Prostate gland (tissue), 2 donors: ENCODE results near the gene GALNTL6. TPM values are rescaled to one million over a fixed set of nuclear protein-coding genes. Genes with fewer than 3 reads are reported as not detected.

Experiments used
- DNase-seq: peaks from one replicate; pipeline ENCODE4 v3.0.0-alpha.2; 2019; ENCODE audit warnings: low spot score
- H3K27ac ChIP-seq, 2 donors: fragments of 200-600 bp; sonication (generic); 2 replicates each; pipeline ENCODE4 v1.5.1; 2017 to 2019
- H3K27me3 ChIP-seq: fragments of 200-600 bp; sonication (generic); replicated peaks from 2 replicates; pipeline ENCODE4 v1.5.1; 2019; ENCODE audit not compliant: insufficient read depth
- H3K36me3 ChIP-seq, 2 donors: fragments of 200-600 bp; sonication (generic); 1 replicate in 1 of 2; 2 replicates in 1 of 2; pipeline versions ENCODE4 v1.5.1 to v1.8.1; 2017 to 2019
- H3K4me1 ChIP-seq: fragments of 200-600 bp; sonication (generic); replicated peaks from 2 replicates; pipeline ENCODE4 v1.5.1; 2019
- H3K4me3 ChIP-seq, 2 donors: fragments of 200-600 bp; sonication (generic); 2 replicates each; pipeline ENCODE4 v1.5.1; 2017 to 2019
- H3K9me3 ChIP-seq: fragments of 200-600 bp; sonication (generic); 2 replicates; pipeline ENCODE4 v1.5.1; 2017
- POLR2A ChIP-seq: fragments of 450-650 bp; IDR thresholded peaks from one replicate; pipeline ENCODE4 v1.6.1; 2016; ENCODE audit warnings: antibody characterized with exemption, mild to moderate bottlenecking
- POLR2AphosphoS5 ChIP-seq: sonication (generic); formaldehyde crosslinking; IDR thresholded peaks from one replicate; pipeline ENCODE4 v1.6.1; 2017; ENCODE audit warnings: antibody characterized with exemption
- WGBS: methylation state at CpG from one replicate; pipeline ENCODE4 v1.1.5; 2018; 5-methylcytosine and 5-hydroxymethylcytosine counted together
- intact Hi-C: fragments of 100-400 bp; cut with DNase I; formaldehyde crosslinking; loops from one replicate; pipeline ENCODE4 v1.14.2; 2022
- total RNA-seq, 2 donors: library from RNA; depleted of rRNA; stranded (reverse); fragments of >200 nt; gene quantifications; one replicate each; pipeline ENCODE4 v1.1.0, GENCODE V29; 2016
- TF ChIP-seq, protein P1 (sequence below), 4 experiments: fragments of 200-600 bp in 2 of 4; fragments of 450-650 bp in 2 of 4; sonication (generic) in 2 of 4; IDR thresholded peaks; 1 replicate in 3 of 4; 2 replicates in 1 of 4; pipeline ENCODE4 v1.5.1; 2016 to 2019; ENCODE audit warnings: antibody characterized with exemption in 4 of 4, mild to moderate bottlenecking in 2 of 4, moderate library complexity in 2 of 4

The GALNTL6 gene
- total RNA-seq, 2 donors from 2014 or later = 0.23 to 0.85 TPM

DNA sequence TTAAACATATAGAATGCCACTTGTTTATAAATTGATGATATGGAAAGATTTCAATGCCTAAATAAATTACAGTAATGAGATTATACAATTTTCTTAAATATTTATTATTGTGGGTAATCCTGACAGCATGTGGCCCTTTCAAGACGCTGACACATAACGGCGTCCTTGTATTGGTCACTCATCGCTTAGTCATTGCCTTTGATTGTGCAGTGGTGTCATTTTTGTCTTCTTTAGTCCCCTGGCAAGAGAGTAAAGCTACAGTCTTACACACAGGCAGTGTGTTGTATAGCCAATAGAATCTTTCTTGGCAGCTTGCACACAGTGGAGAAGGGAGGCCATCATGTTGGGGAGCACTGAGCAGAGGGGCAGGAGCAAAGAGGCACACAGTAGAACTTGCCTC, 993.6 kb downstream of the GALNTL6 start:
- intact Hi-C loops = no loop called here
- WGBS = 97% methylated on average over 4 of the region's 4 CpGs
- TF ChIP-seq, protein P1, sequence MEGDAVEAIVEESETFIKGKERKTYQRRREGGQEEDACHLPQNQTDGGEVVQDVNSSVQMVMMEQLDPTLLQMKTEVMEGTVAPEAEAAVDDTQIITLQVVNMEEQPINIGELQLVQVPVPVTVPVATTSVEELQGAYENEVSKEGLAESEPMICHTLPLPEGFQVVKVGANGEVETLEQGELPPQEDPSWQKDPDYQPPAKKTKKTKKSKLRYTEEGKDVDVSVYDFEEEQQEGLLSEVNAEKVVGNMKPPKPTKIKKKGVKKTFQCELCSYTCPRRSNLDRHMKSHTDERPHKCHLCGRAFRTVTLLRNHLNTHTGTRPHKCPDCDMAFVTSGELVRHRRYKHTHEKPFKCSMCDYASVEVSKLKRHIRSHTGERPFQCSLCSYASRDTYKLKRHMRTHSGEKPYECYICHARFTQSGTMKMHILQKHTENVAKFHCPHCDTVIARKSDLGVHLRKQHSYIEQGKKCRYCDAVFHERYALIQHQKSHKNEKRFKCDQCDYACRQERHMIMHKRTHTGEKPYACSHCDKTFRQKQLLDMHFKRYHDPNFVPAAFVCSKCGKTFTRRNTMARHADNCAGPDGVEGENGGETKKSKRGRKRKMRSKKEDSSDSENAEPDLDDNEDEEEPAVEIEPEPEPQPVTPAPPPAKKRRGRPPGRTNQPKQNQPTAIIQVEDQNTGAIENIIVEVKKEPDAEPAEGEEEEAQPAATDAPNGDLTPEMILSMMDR (IDR thresholded peaks at IDR 0.05) = no peak
- TF ChIP-seq POLR2A (no peak), POLR2AphosphoS5 (no peak)
- H3K4me1 ChIP-seq = no peaks in the 10 kb centered on the region
- H3K4me3 ChIP-seq = no peak overlapping the region
- H3K36me3 ChIP-seq = no peaks in the 10 kb centered on the region
- DNase-seq = no peak
- no peaks in the 10 kb centered on the region for H3K27me3 ChIP-seq
- H3K9me3 ChIP-seq = no peaks in the 10 kb centered on the region
- H3K27ac ChIP-seq = no peak overlapping the region

DNA sequence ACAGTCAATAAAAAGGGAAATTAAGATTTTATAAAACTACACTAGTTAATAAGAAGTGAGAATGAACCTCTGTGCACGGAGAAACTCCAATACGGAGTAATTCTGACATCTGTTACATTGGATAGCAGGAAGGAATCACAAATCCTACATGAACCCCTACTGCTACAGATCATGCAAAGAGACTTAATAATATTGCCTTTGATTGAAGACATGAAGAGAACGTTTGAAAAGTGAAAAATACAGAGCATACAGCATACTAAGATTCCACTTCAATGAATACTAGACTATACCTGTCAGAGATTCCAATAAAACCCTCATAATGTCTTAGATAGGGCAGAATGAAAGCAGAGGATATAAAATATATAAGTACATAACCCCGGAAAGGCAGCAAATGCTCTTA, 995.0 kb downstream of the GALNTL6 start:
- WGBS = 66% methylated on average over 4 of the region's 4 CpGs
- Histone ChIP-seq H3K4me1 (no peaks in the 10 kb centered on the region), H3K9me3 (no peaks in the 10 kb centered on the region), H3K27ac (no peak overlapping the region), H3K36me3 (no peaks in the 10 kb centered on the region), H3K4me3 (no peak overlapping the region), H3K27me3 (no peaks in the 10 kb centered on the region)
- intact Hi-C loops = no loop called here
- DNase-seq = no peak
- TF ChIP-seq POLR2AphosphoS5 (no peak), POLR2A (no peak)
- TF ChIP-seq, protein P1 (IDR thresholded peaks at IDR 0.05) = no peak

DNA sequence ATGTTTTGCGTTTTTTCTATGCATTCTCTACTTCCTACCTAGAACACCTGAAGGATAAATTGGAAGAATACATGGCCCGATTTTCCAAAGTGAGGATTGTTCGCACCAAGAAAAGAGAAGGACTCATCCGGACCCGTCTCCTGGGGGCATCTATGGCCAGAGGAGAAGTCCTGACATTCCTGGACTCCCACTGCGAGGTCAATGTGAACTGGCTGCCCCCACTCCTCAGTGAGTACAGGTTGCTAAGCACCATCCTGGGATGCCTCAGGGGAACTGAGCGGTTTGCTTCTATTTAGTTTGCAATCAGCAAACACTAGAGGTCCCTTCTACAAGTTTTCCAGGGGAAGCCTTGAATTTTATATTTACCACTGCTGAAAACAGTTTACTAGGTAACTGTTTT, 996.1 kb downstream of the GALNTL6 start:
- intact Hi-C loops = no loop called here
- Histone ChIP-seq H3K4me1 (no peaks in the 10 kb centered on the region), H3K27ac (no peak overlapping the region), H3K27me3 (no peaks in the 10 kb centered on the region), H3K4me3 (no peak overlapping the region), H3K36me3 (no peaks in the 10 kb centered on the region), H3K9me3 (no peaks in the 10 kb centered on the region)
- WGBS = 55% methylated on average over 7 of the region's 7 CpGs
- no peak for DNase-seq
- TF ChIP-seq, protein P1 (IDR thresholded peaks at IDR 0.05) = no peak
- no peak for TF ChIP-seq POLR2AphosphoS5
- no peak for TF ChIP-seq POLR2A

DNA sequence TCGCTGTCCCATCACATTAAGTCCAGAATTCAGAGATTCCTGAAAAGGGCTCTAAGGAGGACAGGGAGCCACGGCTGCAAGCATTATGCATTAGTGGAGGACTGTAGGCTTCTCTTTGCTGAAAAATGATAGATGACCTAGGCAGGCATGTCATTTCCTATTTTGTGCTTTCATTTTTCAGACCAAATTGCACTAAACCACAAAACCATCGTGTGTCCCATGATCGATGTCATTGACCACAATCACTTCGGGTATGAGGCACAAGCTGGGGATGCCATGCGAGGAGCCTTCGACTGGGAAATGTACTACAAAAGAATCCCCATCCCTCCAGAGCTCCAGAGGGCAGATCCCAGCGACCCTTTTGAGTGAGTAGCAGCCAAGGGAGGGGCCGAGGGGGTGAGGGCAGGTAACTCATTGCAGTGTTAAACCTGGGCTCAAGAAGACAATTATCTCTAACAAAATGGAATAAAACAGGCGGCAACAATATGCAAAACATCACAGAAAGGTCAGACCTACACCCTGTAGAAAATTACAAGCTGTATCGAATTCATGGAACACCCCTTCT, 1000.2 kb downstream of the GALNTL6 start:
- intact Hi-C loops = no loop called here
- TF ChIP-seq POLR2AphosphoS5 = no peak
- TF ChIP-seq, protein P1 (IDR thresholded peaks at IDR 0.05) = no peak
- no peak for TF ChIP-seq POLR2A
- DNase-seq = no peak

DNA sequence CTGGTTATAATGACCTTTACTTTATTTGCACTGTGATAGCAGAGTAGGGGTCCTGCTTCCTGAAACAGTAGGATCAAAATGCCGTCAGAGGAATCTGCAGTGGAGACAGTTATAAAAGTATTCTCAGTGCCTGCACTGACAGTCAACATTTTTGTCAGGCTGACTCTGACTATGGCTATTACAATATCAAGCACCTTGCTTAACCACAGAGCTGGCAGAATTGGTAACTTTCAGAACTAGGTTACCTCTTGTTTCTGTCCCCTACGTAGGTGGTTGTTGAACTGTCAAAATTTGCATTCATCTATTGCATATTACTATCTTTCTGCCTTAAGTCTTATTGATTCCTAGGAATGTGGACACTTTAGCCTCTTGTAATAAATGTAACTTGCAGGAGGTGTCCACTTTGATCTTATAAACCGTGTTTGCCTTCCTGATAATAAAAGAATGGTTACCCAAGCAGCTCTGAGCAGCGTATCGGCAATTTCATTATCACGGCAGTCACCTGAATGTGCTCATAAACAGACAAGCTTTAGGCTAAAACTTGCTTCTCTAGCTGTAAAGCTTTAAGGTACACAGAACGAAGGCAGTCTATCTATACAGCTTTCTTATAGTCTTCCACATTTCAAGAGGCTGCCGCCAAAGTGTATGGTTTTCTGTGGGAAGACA, 1002.4 kb downstream of the GALNTL6 start:
- H3K27ac ChIP-seq = no peak overlapping the region
- no peaks in the 10 kb centered on the region for H3K27me3 ChIP-seq
- 45% methylated on average over 8 of the region's 8 CpGs for WGBS
- no peak overlapping the region for H3K4me3 ChIP-seq
- no peaks in the 10 kb centered on the region for H3K4me1 ChIP-seq
- TF ChIP-seq, protein P1 (IDR thresholded peaks at IDR 0.05) = no peak
- TF ChIP-seq POLR2A (no peak), POLR2AphosphoS5 (no peak)
- no peak for DNase-seq
- intact Hi-C loops = no loop called here
- no peaks in the 10 kb centered on the region for H3K36me3 ChIP-seq
- no peaks in the 10 kb centered on the region for H3K9me3 ChIP-seq

More for the DNA sequence above, 1000.2 kb downstream of the GALNTL6 start:
- no peaks in the 10 kb centered on the region for H3K4me1 ChIP-seq
- H3K27ac ChIP-seq = no peak overlapping the region
- H3K9me3 ChIP-seq = no peaks in the 10 kb centered on the region
- 71% methylated on average over 11 of the region's 11 CpGs for WGBS
- no peaks in the 10 kb centered on the region for H3K27me3 ChIP-seq
- H3K36me3 ChIP-seq = no peaks in the 10 kb centered on the region
- H3K4me3 ChIP-seq = no peak overlapping the region
